Measurements from ENCODE around the gene AGBL1. TPM values are rescaled to one million over a fixed set of nuclear protein-coding genes. Genes with fewer than 3 reads are reported as not detected.

Gene AGBL1
- total and polyA plus RNA-seq, 2 experiments from 2014 or later, result 0.03 TPM; not detected in 1

- TF ChIP-seq ZNF462 (CRISPR knock-in tag; IDR thresholded peaks at IDR 0.05) (no peak), EZH2phosphoT487 (IDR thresholded peaks at IDR 0.05; ENCODE audit: unreplicated experiment) (no peak), CREB1 (CRISPR knock-in tag; IDR thresholded peaks at IDR 0.05; ENCODE audit: low read depth) (no peak), ETS1 (IDR thresholded peaks at IDR 0.05) (no peak)
- TF ChIP-seq, protein P1, sequence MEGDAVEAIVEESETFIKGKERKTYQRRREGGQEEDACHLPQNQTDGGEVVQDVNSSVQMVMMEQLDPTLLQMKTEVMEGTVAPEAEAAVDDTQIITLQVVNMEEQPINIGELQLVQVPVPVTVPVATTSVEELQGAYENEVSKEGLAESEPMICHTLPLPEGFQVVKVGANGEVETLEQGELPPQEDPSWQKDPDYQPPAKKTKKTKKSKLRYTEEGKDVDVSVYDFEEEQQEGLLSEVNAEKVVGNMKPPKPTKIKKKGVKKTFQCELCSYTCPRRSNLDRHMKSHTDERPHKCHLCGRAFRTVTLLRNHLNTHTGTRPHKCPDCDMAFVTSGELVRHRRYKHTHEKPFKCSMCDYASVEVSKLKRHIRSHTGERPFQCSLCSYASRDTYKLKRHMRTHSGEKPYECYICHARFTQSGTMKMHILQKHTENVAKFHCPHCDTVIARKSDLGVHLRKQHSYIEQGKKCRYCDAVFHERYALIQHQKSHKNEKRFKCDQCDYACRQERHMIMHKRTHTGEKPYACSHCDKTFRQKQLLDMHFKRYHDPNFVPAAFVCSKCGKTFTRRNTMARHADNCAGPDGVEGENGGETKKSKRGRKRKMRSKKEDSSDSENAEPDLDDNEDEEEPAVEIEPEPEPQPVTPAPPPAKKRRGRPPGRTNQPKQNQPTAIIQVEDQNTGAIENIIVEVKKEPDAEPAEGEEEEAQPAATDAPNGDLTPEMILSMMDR (conservative IDR thresholded peaks at IDR 0.05; ENCODE audit: low read depth in 2 of 2), result no peak
These were observed 753.9 kb downstream of the AGBL1 start (continued) for GRCh38 chr15:86833595-86833994.

Data from GM23338 (cell line).